H9 (cell line): ENCODE results near the gene EBNA1BP2. TPM values are rescaled to one million over a fixed set of nuclear protein-coding genes. Genes with fewer than 3 reads are reported as not detected.
A peak's percentile ranks its signal among the peaks of the same experiment; 100 is the strongest.

Experiments used
- DNase-seq: peaks from one replicate; pipeline ENCODE4 v3.0.0-alpha.2; 2017
- H2AFZ ChIP-seq: one replicate; pipeline ENCODE4 v1.6.1; 2013; ENCODE audit warnings: mild to moderate bottlenecking, low read length, control low read depth, moderate library complexity
- H2AK5ac ChIP-seq: 2 replicates; pipeline ENCODE4 v1.6.1; 2013; ENCODE audit warnings: low read length, control low read depth, mixed read lengths; ENCODE audit not compliant: insufficient read length
- H2BK120ac ChIP-seq: one replicate; pipeline ENCODE4 v1.6.1; 2013; ENCODE audit warnings: low read depth, mild to moderate bottlenecking, low read length, control low read depth, inconsistent platforms; ENCODE audit not compliant: poor library complexity, severe bottlenecking
- H2BK12ac ChIP-seq: 2 replicates; pipeline ENCODE4 v1.6.1; 2013; ENCODE audit warnings: low read length, control low read depth, mixed read lengths, low read depth; ENCODE audit not compliant: insufficient read length
- H2BK15ac ChIP-seq: 2 replicates; pipeline ENCODE4 v1.6.1; 2013; ENCODE audit warnings: low read depth, low read length, control low read depth
- H2BK20ac ChIP-seq: one replicate; pipeline ENCODE4 v1.6.1; 2013; ENCODE audit warnings: low read depth, mild to moderate bottlenecking, low read length, control low read depth, inconsistent platforms; ENCODE audit not compliant: poor library complexity, severe bottlenecking
- H2BK5ac ChIP-seq: 2 replicates; pipeline ENCODE4 v1.6.1; 2013; ENCODE audit warnings: low read length, control low read depth, mixed read lengths; ENCODE audit not compliant: insufficient read length
- H3K14ac ChIP-seq: 2 replicates; pipeline ENCODE4 v1.6.1; 2013; ENCODE audit warnings: low read length, control low read depth; ENCODE audit not compliant: insufficient read depth
- H3K18ac ChIP-seq: 2 replicates; pipeline ENCODE4 v1.6.1; 2013; ENCODE audit warnings: low read depth, mild to moderate bottlenecking, mixed read lengths, low read length, control low read depth; ENCODE audit not compliant: insufficient read length
- H3K23ac ChIP-seq: 2 replicates; pipeline ENCODE4 v1.6.1; 2013; ENCODE audit warnings: low read length, control low read depth, mixed read lengths, low read depth; ENCODE audit not compliant: insufficient read length
- H3K23me2 ChIP-seq: 2 replicates; pipeline ENCODE4 v1.6.1; 2013; ENCODE audit warnings: low read depth, mild to moderate bottlenecking, mixed read lengths, low read length, control low read depth; ENCODE audit not compliant: insufficient read length, poor library complexity, severe bottlenecking
- H3K27ac ChIP-seq: 2 replicates; pipeline ENCODE4 v1.5.1; 2013; ENCODE audit warnings: low read length, control low read depth, mixed read lengths, low read depth; ENCODE audit not compliant: insufficient read length
- H3K27me3 ChIP-seq: 2 replicates; pipeline ENCODE4 v1.6.1; 2013; ENCODE audit warnings: low read length, control low read depth, inconsistent platforms; ENCODE audit not compliant: insufficient read depth
- H3K4ac ChIP-seq: 2 replicates; pipeline ENCODE4 v1.6.1; 2013; ENCODE audit warnings: low read depth, mild to moderate bottlenecking, control low read depth, inconsistent platforms, low read length, moderate library complexity
- H3K4me1 ChIP-seq: 2 replicates; pipeline ENCODE4 v1.6.1; 2013; ENCODE audit warnings: low read length, control low read depth, inconsistent platforms; ENCODE audit not compliant: insufficient read depth
- H3K4me2 ChIP-seq: 2 replicates; pipeline ENCODE4 v1.6.1; 2013; ENCODE audit warnings: low read length, control low read depth, mixed read lengths; ENCODE audit not compliant: insufficient read length, insufficient read depth
- H3K56ac ChIP-seq: 2 replicates; pipeline ENCODE4 v1.6.1; 2013; ENCODE audit warnings: low read depth, mild to moderate bottlenecking, mixed read lengths, low read length, control low read depth; ENCODE audit not compliant: insufficient read length
- H3K79me1 ChIP-seq: 2 replicates; pipeline ENCODE4 v1.6.1; 2013; ENCODE audit warnings: low read depth, mild to moderate bottlenecking, moderate library complexity, low read length, control low read depth, inconsistent platforms; ENCODE audit not compliant: insufficient read depth, poor library complexity, severe bottlenecking
- H3K79me2 ChIP-seq: 2 replicates; pipeline ENCODE4 v1.6.1; 2013; ENCODE audit warnings: low read length, control low read depth, inconsistent platforms; ENCODE audit not compliant: insufficient read depth
- H3K9ac ChIP-seq: 2 replicates; pipeline ENCODE4 v1.6.1; 2013; ENCODE audit warnings: low read length, control low read depth, mixed read lengths; ENCODE audit not compliant: insufficient read length; ENCODE audit errors: extremely low read depth
- H3K9me3 ChIP-seq: one replicate; pipeline ENCODE4 v1.6.1; 2013; ENCODE audit warnings: low read depth, low read length, inconsistent platforms; ENCODE audit not compliant: control insufficient read depth
- H3T11ph ChIP-seq: one replicate; pipeline ENCODE4 v1.6.1; 2013; ENCODE audit warnings: mild to moderate bottlenecking, low read length, control low read depth, inconsistent platforms
- H4K20me1 ChIP-seq: one replicate; pipeline ENCODE4 v1.6.1; 2013; ENCODE audit not compliant: control insufficient read depth, insufficient read length, insufficient read depth
- H4K5ac ChIP-seq: 2 replicates; pipeline ENCODE4 v1.6.1; 2013; ENCODE audit warnings: low read depth, mild to moderate bottlenecking, mixed read lengths, low read length, control low read depth; ENCODE audit not compliant: insufficient read length
- H4K8ac ChIP-seq: replicated peaks from 2 replicates; pipeline ENCODE4 v1.6.1; 2013; ENCODE audit warnings: low read length, control low read depth, mixed read lengths, low read depth; ENCODE audit not compliant: insufficient read length
- H4K91ac ChIP-seq: 2 replicates; pipeline ENCODE4 v1.6.1; 2013; ENCODE audit warnings: low read depth, mild to moderate bottlenecking, moderate library complexity, mixed read lengths, low read length, control low read depth; ENCODE audit not compliant: insufficient read length
- H3K27ac Mint-ChIP-seq, 3 experiments: 2 replicates in 2 of 3; 3 replicates in 1 of 3; pipeline ENCODE4 v1.8.0; 2020 to 2021; ENCODE audit warnings: mixed read lengths in 3 of 3, mild to moderate bottlenecking in 1 of 3, moderate library complexity in 1 of 3
- H3K27me3 Mint-ChIP-seq: 2 replicates; pipeline ENCODE4 v1.8.0; 2021; ENCODE audit warnings: low read depth, mild to moderate bottlenecking, moderate library complexity, mixed read lengths
- H3K36me3 Mint-ChIP-seq, 3 experiments: 2 replicates in 2 of 3; 3 replicates in 1 of 3; pipeline ENCODE4 v1.8.0; 2020 to 2021; ENCODE audit warnings: low read depth in 3 of 3, mixed read lengths in 3 of 3; ENCODE audit not compliant: insufficient read depth in 1 of 3
- H3K4me1 Mint-ChIP-seq, 2 experiments: 2 replicates each; pipeline ENCODE4 v1.8.0; 2020; ENCODE audit warnings: mixed read lengths in 2 of 2
- H3K4me3 Mint-ChIP-seq, 2 experiments: 2 replicates in 1 of 2; 3 replicates in 1 of 2; pipeline ENCODE4 v1.8.0; 2020 to 2021; ENCODE audit warnings: mild to moderate bottlenecking in 2 of 2, mixed read lengths in 2 of 2, moderate library complexity in 1 of 2
- H3K9me3 Mint-ChIP-seq, 2 experiments: 2 replicates in 1 of 2; 3 replicates in 1 of 2; pipeline ENCODE4 v1.8.0; 2020; ENCODE audit warnings: mild to moderate bottlenecking in 2 of 2, mixed read lengths in 2 of 2, moderate library complexity in 1 of 2
- CTCF ChIP-seq: fragments of 200-600 bp; sonication (generic); conservative IDR thresholded peaks from 3 replicates; pipeline ENCODE4 v1.8.0; 2021; ENCODE audit warnings: antibody characterized with exemption, mild to moderate bottlenecking
- WGBS: extraction: QIAGEN DNeasy Blood & Tissue Kit; methylation state at CpG from one replicate; pipeline ENCODE4 v1.1.7; 2013; ENCODE audit warnings: missing lambda C conversion rate, low lambda C conversion rate, mixed read lengths; ENCODE audit not compliant: insufficient read length; ENCODE audit errors: extremely low coverage; 5-methylcytosine and 5-hydroxymethylcytosine counted together
- long read RNA-seq: library from polyadenylated mRNA; unstranded; transcript quantifications from one replicate; pipeline ENCODE4 v2.0.0, GENCODE V29; 2020
- total RNA-seq: library from RNA; stranded (reverse); gene quantifications from 2 replicates; pipeline ENCODE4 v1.2.1, GENCODE V29; 2021

The EBNA1BP2 gene, protein sequence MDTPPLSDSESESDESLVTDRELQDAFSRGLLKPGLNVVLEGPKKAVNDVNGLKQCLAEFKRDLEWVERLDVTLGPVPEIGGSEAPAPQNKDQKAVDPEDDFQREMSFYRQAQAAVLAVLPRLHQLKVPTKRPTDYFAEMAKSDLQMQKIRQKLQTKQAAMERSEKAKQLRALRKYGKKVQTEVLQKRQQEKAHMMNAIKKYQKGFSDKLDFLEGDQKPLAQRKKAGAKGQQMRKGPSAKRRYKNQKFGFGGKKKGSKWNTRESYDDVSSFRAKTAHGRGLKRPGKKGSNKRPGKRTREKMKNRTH
- total RNA-seq, result 84.3 and 84.7 TPM in 2 replicates
- long read RNA-seq, transcript EBNA1BP2-201 (9 exons, 1,322 nt), result major isoform, 481 of 536 reads
- long read RNA-seq, partial matches to known transcripts, result 23 of 536 reads
- long read RNA-seq, other reads (novel, unspliced or antisense), result 28 of 536 reads

GRCh38 chr1:43171876-43172526, at the start of gene EBNA1BP2, which contains the start of gene CFAP57:
TSS of gene EBNA1BP2 (minus strand) at chr1:43172290. CDS start at chr1:43172118, 172 bp downstream.
TSS of gene CFAP57 (plus strand) at chr1:43172330. CDS start at chr1:43172754, 424 bp downstream.
- Histone ChIP-seq H3T11ph (no peak within 1 kb of the TSS), H2BK5ac (no peak within 1 kb of the TSS), H4K20me1 (no peaks in the 10 kb centered on the region), H3K23ac (no peak within 1 kb of the TSS), H3K4me1 (peaks cover under 1% of the 10 kb centered on the region; the same call in 1 of the 2 replicates), H2BK12ac (no peak within 1 kb of the TSS), H3K79me2 (peaks cover 5% of the 10 kb centered on the region; the same call in 1 of the 2 replicates), H3K4me2 (peak within 1 kb of the TSS; percentile 97), H3K23me2 (peaks cover 6% of the 10 kb centered on the region), H3K56ac (no peak within 1 kb of the TSS), H3K27me3 (no peaks in the 10 kb centered on the region; the same call in 1 of the 2 replicates), H3K9me3 (no peaks in the 10 kb centered on the region), H2BK15ac (no peak within 1 kb of the TSS), H3K9ac (peak within 1 kb of the TSS; percentile 68), H3K18ac (no peak within 1 kb of the TSS), H2AK5ac (no peak within 1 kb of the TSS), H4K5ac (no peak within 1 kb of the TSS), H3K27ac (no peak within 1 kb of the TSS), H3K4ac (no peak within 1 kb of the TSS), H4K8ac (no peak within 1 kb of the TSS), H2BK120ac (no peak within 1 kb of the TSS), H3K14ac (no peak within 1 kb of the TSS; the same call in 1 of the 2 replicates), H4K91ac (no peak within 1 kb of the TSS), H3K79me1 (peaks cover 2% of the 10 kb centered on the region), H2BK20ac (no peak within 1 kb of the TSS), H2AFZ (no peak within 1 kb of the TSS)
- Mint-ChIP-seq H3K4me3 (peak within 1 kb of the TSS; percentile 98), H3K27me3 (peaks cover 17% of the 10 kb centered on the region), H3K9me3 (peaks cover 3 to 5% of the 10 kb centered on the region in 2 experiments; a peak in 2 of 5 replicates), H3K27ac (peak within 1 kb of the TSS in 2 of 3 experiments; percentile 50 to 95; a peak in 4 of 7 replicates), H3K36me3 (peaks cover 25 to 46% (median 39%) of the 10 kb centered on the region in 3 experiments), H3K4me1 (peaks cover 16 to 17% of the 10 kb centered on the region in 2 experiments)
- WGBS, result no CpG with 5 or more reads among the region's 45 CpGs
- no peak for TF ChIP-seq CTCF
- peak; percentile 92 for DNase-seq
